Measurements from ENCODE around the gene CSPG4.
"Not testable (repeated sequence)": the region's sequence is repeated elsewhere in the genome, so short reads cannot be mapped to it uniquely, and the experiment has no call there.

Gene CSPG4

GRCh38 chr15:75703440-75704262 lies 9.0 kb downstream of the CSPG4 start:
- DNase-seq = not testable (repeated sequence)

- DNase-seq = no peak
These were observed 10.2 kb downstream of the CSPG4 start for GRCh38 chr15:75702436-75702835.

GRCh38 chr15:75701071-75702003 lies 11.3 kb downstream of the CSPG4 start:
- DNase-seq = not testable (repeated sequence)

DNA sequence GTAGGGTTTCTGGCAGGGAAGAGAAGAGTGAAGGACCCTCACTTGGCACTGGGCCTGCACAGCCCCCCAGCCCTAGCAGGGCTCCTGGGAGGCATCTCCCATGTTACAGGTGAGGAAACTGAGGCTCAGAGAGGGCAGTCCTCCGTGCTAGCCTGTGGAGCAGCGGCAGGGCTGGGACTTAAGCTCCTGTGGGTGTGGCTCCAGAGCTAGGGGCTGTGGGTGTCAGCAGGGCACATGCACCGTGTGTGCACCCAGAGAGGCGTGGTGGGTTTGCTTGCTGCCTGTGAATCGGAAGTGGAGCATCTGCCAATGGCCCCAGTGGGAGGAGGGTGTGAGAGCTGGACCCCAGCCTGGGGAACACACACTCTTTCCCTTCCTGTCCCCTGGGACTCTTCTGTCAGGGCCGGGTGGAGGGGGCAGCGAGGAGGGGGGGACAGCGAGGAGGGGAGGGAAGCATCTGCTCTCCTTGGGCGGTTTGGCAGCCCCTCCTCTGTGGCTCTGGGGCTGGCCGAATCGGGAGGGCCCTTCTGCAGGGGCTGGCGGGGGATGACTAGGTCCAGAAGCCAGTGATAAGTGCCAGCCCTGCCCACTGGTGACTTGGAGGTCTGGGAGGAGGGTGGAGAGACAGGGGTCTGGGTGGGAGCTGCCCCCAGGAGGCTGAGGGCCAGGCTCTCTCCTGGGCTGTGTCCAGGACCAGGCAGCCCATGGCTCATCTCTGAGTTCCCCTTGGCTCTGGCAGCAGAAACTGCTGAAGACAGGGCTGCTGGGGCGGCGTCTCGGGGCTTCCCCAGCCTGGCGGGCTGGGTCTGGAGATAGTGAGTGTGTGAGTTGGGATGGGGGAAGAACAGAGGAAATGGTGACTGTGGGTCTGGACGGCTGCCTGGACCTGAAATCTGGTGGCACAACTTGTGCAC lies 12.4 kb downstream of the CSPG4 start:
- DNase-seq = not testable (repeated sequence)

DNA sequence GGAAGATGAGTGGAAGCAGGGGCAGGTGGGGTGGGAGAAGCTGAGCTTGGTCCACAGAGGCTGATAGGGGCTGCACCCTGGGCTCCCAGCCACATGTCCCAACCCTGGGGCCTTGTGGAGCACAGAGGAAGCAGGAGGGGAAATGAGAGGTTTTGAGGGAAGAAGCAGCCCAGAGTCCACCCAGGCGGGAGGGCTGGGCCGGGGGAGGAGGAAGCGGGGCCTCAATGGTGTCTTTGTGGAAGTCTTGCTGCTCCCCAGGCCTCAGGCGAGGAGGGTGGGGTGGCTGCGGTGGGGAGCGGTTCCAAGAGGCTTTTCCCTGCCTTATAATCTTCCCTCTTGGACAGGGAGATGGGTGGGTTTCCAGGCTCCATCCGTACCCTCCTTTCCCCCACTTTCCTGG lies 13.1 kb downstream of the CSPG4 start:
- DNase-seq = not testable (repeated sequence)

GRCh38 chr15:75697974-75698747 lies 14.5 kb downstream of the CSPG4 start:
- not testable (repeated sequence) for DNase-seq

GRCh38 chr15:75697523-75697922 lies 15.1 kb downstream of the CSPG4 start:
- no peak for DNase-seq

- no peak for DNase-seq
These were observed 15.8 kb downstream of the CSPG4 start for GRCh38 chr15:75696854-75697259.

DNA sequence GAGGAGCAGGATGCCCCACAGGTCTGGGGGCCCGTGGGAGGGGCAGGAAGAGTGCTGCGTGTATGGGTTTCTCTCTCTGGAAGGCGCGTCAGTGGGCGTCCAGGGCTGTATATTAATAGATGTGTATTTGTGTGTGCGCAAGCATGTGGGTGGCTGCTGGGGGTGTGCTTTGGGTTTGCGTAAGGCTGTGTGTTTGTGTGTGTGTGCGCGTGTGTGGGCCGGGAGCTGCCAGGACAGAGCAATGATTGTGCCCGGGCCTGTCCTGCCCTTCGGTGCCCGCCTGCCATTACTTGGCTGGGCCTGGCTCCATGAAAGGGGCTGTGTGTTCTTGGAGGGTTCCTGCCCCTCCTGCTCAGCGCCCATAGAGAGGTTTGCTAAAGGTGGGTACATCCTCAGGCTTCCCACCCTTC lies 16.3 kb downstream of the CSPG4 start:
- DNase-seq = no peak

GRCh38 chr15:75695634-75696310 lies 16.9 kb downstream of the CSPG4 start:
- no peak for DNase-seq

DNA sequence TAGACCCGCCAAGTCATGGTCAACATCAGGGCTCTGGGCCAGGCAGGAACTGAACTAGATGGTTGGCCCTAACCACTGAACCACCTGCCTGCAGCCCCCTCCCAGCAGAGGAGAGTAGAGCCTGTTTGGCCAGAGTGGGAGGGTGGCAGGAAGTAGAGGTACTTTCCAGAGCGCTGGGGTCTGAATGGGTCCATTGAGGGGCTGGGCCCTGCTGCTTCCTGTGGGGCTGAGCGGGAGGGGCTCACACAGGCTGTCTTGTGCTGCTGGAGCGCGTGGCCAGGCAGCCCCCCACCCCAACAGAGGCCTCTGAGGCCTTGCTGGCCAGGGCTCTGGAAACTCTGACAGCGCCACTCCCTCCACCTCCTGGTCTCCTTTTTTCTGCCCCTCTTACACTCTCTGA lies 17.4 kb downstream of the CSPG4 start:
- DNase-seq = no peak

DNA sequence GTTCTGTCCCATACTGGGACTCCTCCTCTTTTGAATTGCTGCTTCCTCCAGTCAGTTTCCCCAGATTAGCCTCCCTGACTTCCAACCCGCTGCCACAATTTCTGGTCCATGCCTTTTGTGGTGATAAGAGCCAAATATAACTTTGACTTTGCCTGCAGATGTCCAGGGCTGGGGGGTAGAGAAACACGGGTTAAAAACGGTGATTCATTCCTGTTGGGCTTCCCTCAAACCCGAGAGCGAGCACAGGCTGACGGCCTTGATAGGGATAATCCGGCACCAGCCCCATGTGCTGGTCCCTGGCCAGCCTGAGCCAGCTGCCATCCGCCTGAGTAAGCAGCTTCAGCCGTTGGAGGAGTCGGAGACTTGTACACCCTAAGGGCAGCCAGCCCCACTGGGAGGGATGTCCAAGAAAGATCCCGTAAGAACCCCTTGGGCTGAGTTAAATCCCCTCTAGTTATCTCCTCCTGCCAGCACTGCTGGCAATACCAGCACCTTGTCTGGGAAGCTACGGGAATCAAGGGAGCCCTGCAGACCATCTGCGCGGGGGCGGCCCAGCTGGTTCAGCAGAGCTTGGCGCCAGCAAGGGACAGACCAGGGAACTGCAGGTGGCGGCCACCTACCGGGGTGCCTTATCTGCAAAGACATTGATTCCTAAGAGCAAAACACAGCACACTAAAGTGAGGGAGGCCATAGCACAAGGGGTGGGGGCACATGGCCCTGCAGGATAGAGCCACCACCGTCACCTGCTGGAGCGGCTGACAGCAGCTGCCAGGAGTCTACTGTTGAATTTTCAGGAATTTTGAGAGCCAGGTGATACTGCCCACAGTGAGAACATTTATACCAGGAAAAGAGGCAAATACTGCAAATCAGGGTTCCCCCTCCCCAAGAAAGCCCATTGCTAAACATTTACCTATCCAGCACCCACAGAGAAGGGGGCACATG lies 18.1 kb downstream of the CSPG4 start:
- DNase-seq = no peak

GRCh38 chr15:75693501-75694240 lies 19.0 kb downstream of the CSPG4 start:
- no peak for DNase-seq

- not testable (repeated sequence) for DNase-seq
These were observed 19.6 kb downstream of the CSPG4 start for GRCh38 chr15:75693028-75693427.

DNA sequence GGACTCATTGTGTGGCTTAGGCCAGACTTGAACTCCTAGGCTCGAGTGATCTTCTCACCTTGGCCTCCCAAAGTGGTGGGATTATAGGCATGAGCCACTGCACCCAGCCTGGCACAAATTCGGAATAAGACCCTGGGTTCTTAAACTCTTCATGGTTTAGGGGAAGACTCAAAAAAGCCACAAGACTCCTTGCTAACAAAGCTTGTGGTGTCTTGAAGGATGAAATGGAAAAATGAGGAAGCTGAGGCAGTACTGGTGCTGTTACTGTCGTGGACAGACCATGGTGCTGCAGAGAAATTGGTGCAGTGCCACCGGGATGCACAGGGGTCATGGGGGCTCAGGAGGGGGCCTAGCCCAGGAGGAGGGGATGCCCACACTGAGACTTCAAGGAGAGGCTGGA lies 20.3 kb downstream of the CSPG4 start:
- not testable (repeated sequence) for DNase-seq

- not testable (repeated sequence) for DNase-seq
These were observed 23.2 kb downstream of the CSPG4 start for GRCh38 chr15:75689429-75689828.

DNA sequence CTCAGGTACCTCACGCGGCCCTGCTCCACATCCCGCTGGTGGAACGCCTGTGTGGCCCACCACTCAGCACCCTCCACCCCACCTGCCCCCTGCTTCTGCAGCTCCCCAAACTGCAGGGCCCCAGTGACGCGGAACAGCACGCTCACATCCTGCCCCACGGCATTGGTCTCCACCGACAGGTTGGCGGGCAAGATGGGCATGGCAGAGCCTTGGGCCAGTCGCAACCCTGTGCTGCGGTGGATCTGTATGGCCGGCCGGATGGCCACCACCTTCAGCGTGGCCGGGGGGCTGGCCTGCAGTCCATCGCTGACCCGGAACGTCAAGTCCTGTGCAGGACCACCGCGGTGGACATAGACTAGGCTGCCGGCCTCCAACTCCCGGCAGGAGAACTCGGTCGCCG lies 23.8 kb downstream of the CSPG4 start:
- no peak for DNase-seq

DNA sequence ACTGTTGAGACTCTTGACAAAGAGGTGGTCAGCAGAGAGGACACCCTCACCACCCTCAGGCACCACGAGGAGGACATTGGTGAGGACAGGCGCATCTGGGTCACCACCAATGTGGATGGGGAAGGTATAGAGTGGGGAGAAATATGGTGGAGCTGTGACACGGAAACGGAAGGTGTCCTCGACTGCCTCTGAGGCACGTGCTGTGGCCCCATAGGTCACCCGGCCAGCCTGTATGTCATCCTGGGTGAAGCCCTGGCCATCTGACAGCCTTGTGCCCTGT lies 24.4 kb downstream of the CSPG4 start:
- no peak for DNase-seq

GRCh38 chr15:75687486-75688277 lies 25.0 kb downstream of the CSPG4 start:
- no peak for DNase-seq

Data from CD4-positive, alpha-beta T cell treated with Interleukin-12 subunit alpha and Interleukin-12 subunit beta, for 1 hour (primary cell).